B cell (primary cell): ENCODE measurements around the gene PODN. TPM values are rescaled to one million over a fixed set of nuclear protein-coding genes. Genes with fewer than 3 reads are reported as not detected.

Source experiments
- ATAC-seq: fragments of 200-7000 bp; cut with Tn5 transposase; one replicate; pipeline ENCODE4 v1.10.0; 2021; ENCODE audit warnings: low read depth, mild to moderate bottlenecking, moderate number of reproducible peaks, moderate library complexity
- CTCF ChIA-PET: fragments of 350-600 bp; sonication (Branson Sonifier 250); formaldehyde crosslinking; loops from one replicate; lab custom pipeline; 2021; ENCODE audit warnings: antibody characterized with exemption, inconsistent platforms; lab: Charles Lee
- POLR2A ChIA-PET: fragments of 350-600 bp; sonication (Branson Sonifier 250); formaldehyde crosslinking; loops from one replicate; lab custom pipeline; 2021; ENCODE audit warnings: antibody characterized with exemption; lab: Charles Lee
- DNase-seq: peaks from one replicate; pipeline ENCODE4 v3.0.0; 2013
- H2AFZ ChIP-seq: 2 replicates; pipeline ENCODE4 v1.6.1; 2012; ENCODE audit warnings: mild to moderate bottlenecking, low read depth, low read length; ENCODE audit not compliant: insufficient read depth, poor library complexity, severe bottlenecking
- H3K27ac ChIP-seq, 2 donors: 1 replicate in 1 of 2; 2 replicates in 1 of 2; pipeline ENCODE4 v1.5.1; 2012 to 2013; ENCODE audit warnings: low read length in 2 of 2, mild to moderate bottlenecking in 2 of 2, moderate library complexity in 1 of 2
- H3K27me3 ChIP-seq, 4 experiments: fragments of 200-600 bp in 1 of 4; sonication (generic) in 1 of 4; replicated peaks in 1 of 4; 1 replicate in 2 of 4; 2 replicates in 2 of 4; pipeline versions ENCODE4 v1.6.1 to v1.7.0; 2013 to 2016; ENCODE audit warnings: low read length in 3 of 4, mild to moderate bottlenecking in 2 of 4, mixed read lengths in 1 of 4, moderate library complexity in 1 of 4; ENCODE audit not compliant: insufficient read depth in 4 of 4, control insufficient read depth in 3 of 4; ENCODE audit errors: control extremely low read depth in 1 of 4
- H3K36me3 ChIP-seq, 2 experiments: replicated peaks in 1 of 2; 1 replicate in 1 of 2; 2 replicates in 1 of 2; pipeline versions ENCODE4 v1.6.1 to v1.7.1; 2013; ENCODE audit warnings: low read length in 1 of 2; ENCODE audit not compliant: insufficient read depth in 2 of 2, control insufficient read depth in 1 of 2; ENCODE audit errors: control extremely low read depth in 1 of 2, extremely low read depth in 1 of 2
- H3K4me1 ChIP-seq, 2 donors: fragments of 200-600 bp in 1 of 2; sonication (generic) in 1 of 2; 1 replicate in 1 of 2; 2 replicates in 1 of 2; pipeline versions ENCODE4 v1.5.1 to v1.6.1; 2013 to 2017; ENCODE audit warnings: low read length in 2 of 2; ENCODE audit not compliant: control insufficient read depth in 2 of 2, insufficient read depth in 2 of 2
- H3K4me2 ChIP-seq: replicated peaks from 2 replicates; pipeline ENCODE3; 2012; ENCODE audit warnings: mild to moderate bottlenecking, low read depth, low read length; ENCODE audit not compliant: poor library complexity, severe bottlenecking
- H3K4me3 ChIP-seq, 5 experiments: fragments of 200-600 bp in 1 of 5; sonication (generic) in 1 of 5; 1 replicate in 3 of 5; 2 replicates in 2 of 5; pipeline versions ENCODE4 v1.5.1 to v1.7.0; 2011 to 2016; ENCODE audit warnings: low read length in 4 of 5, mild to moderate bottlenecking in 4 of 5, low read depth in 2 of 5, control low read depth in 1 of 5, moderate library complexity in 1 of 5; ENCODE audit not compliant: insufficient read depth in 1 of 5; ENCODE audit errors: control extremely low read depth in 1 of 5, extremely low read depth in 1 of 5
- H3K79me2 ChIP-seq: fragments of 200-600 bp; sonication (generic); one replicate; pipeline ENCODE4 v1.6.0; 2016; ENCODE audit warnings: low read length; ENCODE audit not compliant: control insufficient read depth, insufficient read depth
- H3K9ac ChIP-seq: fragments of 200-600 bp; sonication (generic); 2 replicates; pipeline ENCODE4 v1.6.1; 2017; ENCODE audit warnings: mild to moderate bottlenecking, low read length, moderate library complexity
- H3K9me3 ChIP-seq, 3 donors: one replicate each; pipeline versions ENCODE4 v1.6.1 to v1.7.1; 2013; ENCODE audit warnings: low read length in 2 of 3; ENCODE audit not compliant: control insufficient read depth in 2 of 3, insufficient read depth in 1 of 3; ENCODE audit errors: control extremely low read depth in 1 of 3
- H4K20me1 ChIP-seq: 2 replicates; pipeline ENCODE4 v1.6.0; 2012; ENCODE audit warnings: mild to moderate bottlenecking, low read length; ENCODE audit not compliant: insufficient read depth, control insufficient read depth, poor library complexity, severe bottlenecking
- H3K27ac Mint-ChIP-seq: one replicate; pipeline ENCODE4 v1.8.0; 2021; ENCODE audit warnings: mixed read lengths
- H3K27me3 Mint-ChIP-seq: one replicate; pipeline ENCODE4 v1.8.0; 2021; ENCODE audit warnings: mixed read lengths
- H3K4me1 Mint-ChIP-seq: one replicate; pipeline ENCODE4 v1.8.0; 2021; ENCODE audit warnings: mixed read lengths
- H3K4me3 Mint-ChIP-seq: one replicate; pipeline ENCODE4 v1.8.0; 2021; ENCODE audit warnings: mixed read lengths
- H3K9me3 Mint-ChIP-seq: one replicate; pipeline ENCODE4 v1.8.0; 2022; ENCODE audit warnings: mixed read lengths; ENCODE audit not compliant: insufficient read depth
- CTCF ChIP-seq: fragments of 200-600 bp; IDR thresholded peaks from one replicate; pipeline ENCODE4 v1.8.0; 2022; ENCODE audit warnings: antibody characterized with exemption, mild to moderate bottlenecking
- EZH2 ChIP-seq: IDR thresholded peaks from 2 replicates; pipeline ENCODE4 v1.6.1; 2012; ENCODE audit warnings: borderline replicate concordance, low read depth, mild to moderate bottlenecking, moderate library complexity, low read length; ENCODE audit not compliant: insufficient read depth, poor library complexity, severe bottlenecking
- WGBS: methylation state at CpG from one replicate; pipeline ENCODE4 v1.1.5; 2013; ENCODE audit warnings: missing lambda C conversion rate; ENCODE audit not compliant: insufficient coverage; 5-methylcytosine and 5-hydroxymethylcytosine counted together
- intact Hi-C: fragments of 100-400 bp; cut with micrococcal nuclease; formaldehyde crosslinking; loops from one replicate; pipeline ENCODE4 v1.10.0; 2022
- polyA plus RNA-seq: library from polyadenylated mRNA; depleted of rRNA; stranded (reverse); fragments of >200 nt; gene quantifications from 2 replicates; pipeline ENCODE4 v1.2.3, GENCODE V29; 2012
- total RNA-seq, 2 donors: library from RNA; stranded (reverse); fragments of 120-200 nt in 1 of 2; gene quantifications; 1 replicate in 1 of 2; 2 replicates in 1 of 2; pipeline versions ENCODE4 v1.2.3 to v1.2.4, GENCODE V29; 2013 to 2022

Gene PODN
- total and polyA plus RNA-seq, 2 donors (not counting 1 experiment from before 2014, with no cell fraction given): not detected

GRCh38 chr1:53078333-53079101 is 16.5 kb downstream of the PODN start:
- no peak for ATAC-seq
- ChIA-PET POLR2A (no interaction called here), CTCF (interaction anchor here (0.6 kb wide), 1 partner anchor 57 kb away, joined by 4 read pairs; no protein-coding TSS in a partner anchor)
- H3K4me3 ChIP-seq: no peak overlapping the region
- TF ChIP-seq EZH2 (no peak), CTCF (no peak)
- Mint-ChIP-seq H3K9me3 (no peaks in the 10 kb centered on the region), H3K4me1 (no peaks in the 10 kb centered on the region), H3K27me3 (no peaks in the 10 kb centered on the region), H3K27ac (no peak overlapping the region), H3K4me3 (no peak overlapping the region)
- no peaks in the 10 kb centered on the region for H3K79me2 ChIP-seq
- H4K20me1 ChIP-seq: no peaks in the 10 kb centered on the region
- H3K27ac ChIP-seq: no peak overlapping the region
- WGBS: 94% methylated on average over 46 of the region's 46 CpGs
- no peak overlapping the region for H2AFZ ChIP-seq
- no peaks in the 10 kb centered on the region for H3K27me3 ChIP-seq
- intact Hi-C loops: no loop called here
- no peak overlapping the region for H3K9ac ChIP-seq
- DNase-seq: no peak
- H3K9me3 ChIP-seq: no peaks in the 10 kb centered on the region
- no peak overlapping the region for H3K4me2 ChIP-seq
- H3K36me3 ChIP-seq: no peaks in the 10 kb centered on the region
- H3K4me1 ChIP-seq: no peaks in the 10 kb centered on the region

- Histone ChIP-seq H3K36me3 (no peaks in the 10 kb centered on the region), H3K4me2 (no peak overlapping the region), H3K79me2 (no peaks in the 10 kb centered on the region), H3K27ac (no peak overlapping the region), H3K9me3 (no peaks in the 10 kb centered on the region), H4K20me1 (no peaks in the 10 kb centered on the region), H2AFZ (no peak overlapping the region), H3K4me1 (no peaks in the 10 kb centered on the region), H3K9ac (no peak overlapping the region), H3K27me3 (no peaks in the 10 kb centered on the region), H3K4me3 (no peak overlapping the region)
- WGBS: 100% methylated on average over 3 of the region's 4 CpGs
- intact Hi-C loops: no loop called here
- ChIA-PET POLR2A (no interaction called here), CTCF (no interaction called here)
- DNase-seq (no peak), ATAC-seq (no peak)
- H3K27me3 Mint-ChIP-seq: no peaks in the 10 kb centered on the region
- H3K27ac Mint-ChIP-seq: no peak overlapping the region
- no peak overlapping the region for H3K4me3 Mint-ChIP-seq
- H3K4me1 Mint-ChIP-seq: no peaks in the 10 kb centered on the region
- TF ChIP-seq EZH2: no peak
- no peaks in the 10 kb centered on the region for H3K9me3 Mint-ChIP-seq
Observed at GRCh38 chr1:53079251-53079650, 17.2 kb downstream of the PODN start.
